ENCODE results near the gene SH3GL2.

Gene SH3GL2

DNA sequence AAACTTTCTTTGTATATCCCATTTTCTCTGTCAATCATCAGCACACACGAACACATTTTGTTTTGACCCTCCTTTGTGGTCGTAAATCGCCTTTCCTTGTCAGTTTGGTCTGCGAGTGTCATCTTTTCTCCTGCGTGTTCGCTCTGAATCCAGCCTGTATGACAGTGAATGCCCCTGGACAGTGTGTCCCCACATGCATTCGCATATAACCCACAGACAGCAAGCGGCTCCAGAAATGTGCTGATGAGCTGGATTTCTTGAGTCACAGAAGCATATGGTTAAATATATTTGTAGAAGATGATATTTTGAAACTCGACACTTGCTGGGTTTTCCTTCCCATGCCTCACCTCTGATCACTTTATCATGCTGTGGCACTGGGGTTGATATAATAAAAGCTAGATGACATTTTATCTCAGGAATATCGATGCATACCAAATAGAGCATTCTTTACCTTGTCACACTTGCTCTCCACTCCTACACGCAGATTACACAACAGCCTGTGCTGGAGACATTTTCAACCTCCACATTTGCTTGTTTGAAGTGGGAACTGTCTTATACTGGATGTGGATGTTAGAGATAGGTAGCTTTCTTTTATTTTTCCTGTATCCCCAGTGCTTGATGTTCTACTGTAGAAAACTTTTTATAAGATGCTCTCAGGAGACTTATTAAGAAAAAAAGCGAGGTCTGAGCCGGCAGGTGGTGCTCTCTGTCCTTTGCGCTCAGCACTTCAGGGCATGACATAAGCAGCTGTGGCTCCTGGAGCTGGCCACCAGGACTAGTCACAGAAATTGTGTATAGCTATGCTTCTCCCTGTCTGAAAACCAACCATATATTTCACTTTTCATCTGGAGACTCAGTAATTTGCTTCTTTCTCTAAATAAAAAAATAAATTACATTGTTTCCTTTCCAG is 215.1 kb downstream of the SH3GL2 start:
- TF ChIP-seq, protein P1, sequence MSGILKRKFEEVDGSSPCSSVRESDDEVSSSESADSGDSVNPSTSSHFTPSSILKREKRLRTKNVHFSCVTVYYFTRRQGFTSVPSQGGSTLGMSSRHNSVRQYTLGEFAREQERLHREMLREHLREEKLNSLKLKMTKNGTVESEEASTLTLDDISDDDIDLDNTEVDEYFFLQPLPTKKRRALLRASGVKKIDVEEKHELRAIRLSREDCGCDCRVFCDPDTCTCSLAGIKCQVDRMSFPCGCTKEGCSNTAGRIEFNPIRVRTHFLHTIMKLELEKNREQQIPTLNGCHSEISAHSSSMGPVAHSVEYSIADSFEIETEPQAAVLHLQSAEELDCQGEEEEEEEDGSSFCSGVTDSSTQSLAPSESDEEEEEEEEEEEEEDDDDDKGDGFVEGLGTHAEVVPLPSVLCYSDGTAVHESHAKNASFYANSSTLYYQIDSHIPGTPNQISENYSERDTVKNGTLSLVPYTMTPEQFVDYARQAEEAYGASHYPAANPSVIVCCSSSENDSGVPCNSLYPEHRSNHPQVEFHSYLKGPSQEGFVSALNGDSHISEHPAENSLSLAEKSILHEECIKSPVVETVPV (CRISPR knock-in tag; IDR thresholded peaks at IDR 0.05) = no peak
- TF ChIP-seq BACH2 (CRISPR knock-in tag; IDR thresholded peaks at IDR 0.05; ENCODE audit: borderline replicate concordance) (no peak), ZC3H10 (CRISPR knock-in tag; IDR thresholded peaks at IDR 0.05) (no peak), OSR1 (CRISPR knock-in tag; IDR thresholded peaks at IDR 0.05) (no peak), RARB (CRISPR knock-in tag; IDR thresholded peaks at IDR 0.05) (no peak), ZFP30 (CRISPR knock-in tag; IDR thresholded peaks at IDR 0.05) (no peak), ISL1 (CRISPR knock-in tag; IDR thresholded peaks at IDR 0.05) (no peak), SNAI2 (CRISPR knock-in tag; IDR thresholded peaks at IDR 0.05) (no peak), ZFP3 (CRISPR knock-in tag; IDR thresholded peaks at IDR 0.05) (no peak), ESRRG (CRISPR knock-in tag; IDR thresholded peaks at IDR 0.05) (no peak), GLIS3 (CRISPR knock-in tag; IDR thresholded peaks at IDR 0.05) (no peak), CSDC2 (CRISPR knock-in tag; IDR thresholded peaks at IDR 0.05) (no peak), ZNF565 (CRISPR knock-in tag; conservative IDR thresholded peaks at IDR 0.05; ENCODE audit: low read depth) (no peak), ZNF70 (CRISPR knock-in tag; IDR thresholded peaks at IDR 0.05) (no peak), TOX (CRISPR knock-in tag; IDR thresholded peaks at IDR 0.05; ENCODE audit: borderline replicate concordance) (no peak), ZNF8 (CRISPR knock-in tag; IDR thresholded peaks at IDR 0.05) (no peak), TCF4 (CRISPR knock-in tag; IDR thresholded peaks at IDR 0.05; ENCODE audit: borderline replicate concordance) (no peak)
- TF ChIP-seq, protein P2, sequence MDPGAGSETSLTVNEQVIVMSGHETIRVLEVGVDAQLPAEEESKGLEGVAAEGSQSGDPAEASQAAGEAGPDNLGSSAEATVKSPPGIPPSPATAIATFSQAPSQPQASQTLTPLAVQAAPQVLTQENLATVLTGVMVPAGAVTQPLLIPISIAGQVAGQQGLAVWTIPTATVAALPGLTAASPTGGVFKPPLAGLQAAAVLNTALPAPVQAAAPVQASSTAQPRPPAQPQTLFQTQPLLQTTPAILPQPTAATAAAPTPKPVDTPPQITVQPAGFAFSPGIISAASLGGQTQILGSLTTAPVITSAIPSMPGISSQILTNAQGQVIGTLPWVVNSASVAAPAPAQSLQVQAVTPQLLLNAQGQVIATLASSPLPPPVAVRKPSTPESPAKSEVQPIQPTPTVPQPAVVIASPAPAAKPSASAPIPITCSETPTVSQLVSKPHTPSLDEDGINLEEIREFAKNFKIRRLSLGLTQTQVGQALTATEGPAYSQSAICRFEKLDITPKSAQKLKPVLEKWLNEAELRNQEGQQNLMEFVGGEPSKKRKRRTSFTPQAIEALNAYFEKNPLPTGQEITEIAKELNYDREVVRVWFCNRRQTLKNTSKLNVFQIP (CRISPR knock-in tag; IDR thresholded peaks at IDR 0.05; ENCODE audit: borderline replicate concordance, low read depth) = no peak
- TF ChIP-seq, protein P3, sequence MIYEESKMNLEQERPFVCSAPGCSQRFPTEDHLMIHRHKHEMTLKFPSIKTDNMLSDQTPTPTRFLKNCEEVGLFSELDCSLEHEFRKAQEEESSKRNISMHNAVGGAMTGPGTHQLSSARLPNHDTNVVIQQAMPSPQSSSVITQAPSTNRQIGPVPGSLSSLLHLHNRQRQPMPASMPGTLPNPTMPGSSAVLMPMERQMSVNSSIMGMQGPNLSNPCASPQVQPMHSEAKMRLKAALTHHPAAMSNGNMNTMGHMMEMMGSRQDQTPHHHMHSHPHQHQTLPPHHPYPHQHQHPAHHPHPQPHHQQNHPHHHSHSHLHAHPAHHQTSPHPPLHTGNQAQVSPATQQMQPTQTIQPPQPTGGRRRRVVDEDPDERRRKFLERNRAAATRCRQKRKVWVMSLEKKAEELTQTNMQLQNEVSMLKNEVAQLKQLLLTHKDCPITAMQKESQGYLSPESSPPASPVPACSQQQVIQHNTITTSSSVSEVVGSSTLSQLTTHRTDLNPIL (CRISPR knock-in tag; IDR thresholded peaks at IDR 0.05; ENCODE audit: low read depth) = no peak
- TF ChIP-seq, protein P4, sequence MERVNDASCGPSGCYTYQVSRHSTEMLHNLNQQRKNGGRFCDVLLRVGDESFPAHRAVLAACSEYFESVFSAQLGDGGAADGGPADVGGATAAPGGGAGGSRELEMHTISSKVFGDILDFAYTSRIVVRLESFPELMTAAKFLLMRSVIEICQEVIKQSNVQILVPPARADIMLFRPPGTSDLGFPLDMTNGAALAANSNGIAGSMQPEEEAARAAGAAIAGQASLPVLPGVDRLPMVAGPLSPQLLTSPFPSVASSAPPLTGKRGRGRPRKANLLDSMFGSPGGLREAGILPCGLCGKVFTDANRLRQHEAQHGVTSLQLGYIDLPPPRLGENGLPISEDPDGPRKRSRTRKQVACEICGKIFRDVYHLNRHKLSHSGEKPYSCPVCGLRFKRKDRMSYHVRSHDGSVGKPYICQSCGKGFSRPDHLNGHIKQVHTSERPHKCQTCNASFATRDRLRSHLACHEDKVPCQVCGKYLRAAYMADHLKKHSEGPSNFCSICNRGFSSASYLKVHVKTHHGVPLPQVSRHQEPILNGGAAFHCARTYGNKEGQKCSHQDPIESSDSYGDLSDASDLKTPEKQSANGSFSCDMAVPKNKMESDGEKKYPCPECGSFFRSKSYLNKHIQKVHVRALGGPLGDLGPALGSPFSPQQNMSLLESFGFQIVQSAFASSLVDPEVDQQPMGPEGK (CRISPR knock-in tag; IDR thresholded peaks at IDR 0.05; ENCODE audit: borderline replicate concordance) = no peak
- peak; percentile 92 for ATAC-seq

DNA sequence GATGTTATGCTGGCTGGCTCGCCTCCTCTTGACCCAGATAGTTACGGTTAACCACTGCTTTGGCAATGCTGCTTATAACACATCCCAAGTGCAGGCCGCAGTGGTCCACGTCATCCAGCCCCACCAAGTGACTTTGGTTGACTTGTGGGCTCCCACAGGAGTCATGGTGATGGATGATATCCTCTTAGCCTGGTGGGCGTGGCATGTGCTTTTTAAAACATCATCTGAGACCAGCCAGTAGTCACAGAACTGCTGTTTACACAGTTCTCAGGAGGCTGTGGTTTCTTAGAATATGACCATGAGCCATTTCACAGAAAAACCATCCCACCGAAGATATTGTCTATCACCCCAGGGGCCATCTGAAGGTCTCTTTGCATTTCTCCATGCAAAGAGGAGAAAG is 216.9 kb downstream of the SH3GL2 start:
- no peak for ATAC-seq
- TF ChIP-seq RARB (CRISPR knock-in tag; IDR thresholded peaks at IDR 0.05) (no peak), ZNF8 (CRISPR knock-in tag; IDR thresholded peaks at IDR 0.05) (no peak), ESRRG (CRISPR knock-in tag; IDR thresholded peaks at IDR 0.05) (no peak), TCF4 (CRISPR knock-in tag; IDR thresholded peaks at IDR 0.05; ENCODE audit: borderline replicate concordance) (no peak), OSR1 (CRISPR knock-in tag; IDR thresholded peaks at IDR 0.05) (no peak), ZC3H10 (CRISPR knock-in tag; IDR thresholded peaks at IDR 0.05) (no peak)
- TF ChIP-seq, protein P5, sequence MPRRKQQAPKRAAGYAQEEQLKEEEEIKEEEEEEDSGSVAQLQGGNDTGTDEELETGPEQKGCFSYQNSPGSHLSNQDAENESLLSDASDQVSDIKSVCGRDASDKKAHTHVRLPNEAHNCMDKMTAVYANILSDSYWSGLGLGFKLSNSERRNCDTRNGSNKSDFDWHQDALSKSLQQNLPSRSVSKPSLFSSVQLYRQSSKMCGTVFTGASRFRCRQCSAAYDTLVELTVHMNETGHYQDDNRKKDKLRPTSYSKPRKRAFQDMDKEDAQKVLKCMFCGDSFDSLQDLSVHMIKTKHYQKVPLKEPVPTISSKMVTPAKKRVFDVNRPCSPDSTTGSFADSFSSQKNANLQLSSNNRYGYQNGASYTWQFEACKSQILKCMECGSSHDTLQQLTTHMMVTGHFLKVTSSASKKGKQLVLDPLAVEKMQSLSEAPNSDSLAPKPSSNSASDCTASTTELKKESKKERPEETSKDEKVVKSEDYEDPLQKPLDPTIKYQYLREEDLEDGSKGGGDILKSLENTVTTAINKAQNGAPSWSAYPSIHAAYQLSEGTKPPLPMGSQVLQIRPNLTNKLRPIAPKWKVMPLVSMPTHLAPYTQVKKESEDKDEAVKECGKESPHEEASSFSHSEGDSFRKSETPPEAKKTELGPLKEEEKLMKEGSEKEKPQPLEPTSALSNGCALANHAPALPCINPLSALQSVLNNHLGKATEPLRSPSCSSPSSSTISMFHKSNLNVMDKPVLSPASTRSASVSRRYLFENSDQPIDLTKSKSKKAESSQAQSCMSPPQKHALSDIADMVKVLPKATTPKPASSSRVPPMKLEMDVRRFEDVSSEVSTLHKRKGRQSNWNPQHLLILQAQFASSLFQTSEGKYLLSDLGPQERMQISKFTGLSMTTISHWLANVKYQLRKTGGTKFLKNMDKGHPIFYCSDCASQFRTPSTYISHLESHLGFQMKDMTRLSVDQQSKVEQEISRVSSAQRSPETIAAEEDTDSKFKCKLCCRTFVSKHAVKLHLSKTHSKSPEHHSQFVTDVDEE (CRISPR knock-in tag; IDR thresholded peaks at IDR 0.05) = no peak
